Activated CD4-positive, alpha-beta T cell treated with anti-CD3 and anti-CD28 coated beads, Interleukin-2, amount 50 U/mL, for 1 hour (primary cell): ENCODE data around the gene SMIM13.
A peak's percentile ranks its signal among the peaks of the same experiment; 100 is the strongest.

ENCODE experiments used
- DNase-seq: peaks from one replicate; pipeline ENCODE4 v3.0.0-alpha.2; 2020

SMIM13 gene

GRCh38 chr6:11161031-11161956 lies 67.7 kb downstream of the SMIM13 start:
- DNase-seq, result no peak

- DNase-seq, result no peak
Observed at GRCh38 chr6:11162262-11162661, 68.6 kb downstream of the SMIM13 start.

GRCh38 chr6:11163932-11164331 lies 70.3 kb downstream of the SMIM13 start:
- DNase-seq, result no peak

- no peak for DNase-seq
Observed at GRCh38 chr6:11164717-11165646, 71.3 kb downstream of the SMIM13 start.

- DNase-seq, result no peak
Observed at GRCh38 chr6:11166948-11167347, 73.3 kb downstream of the SMIM13 start.

GRCh38 chr6:11168091-11168635 lies 74.5 kb downstream of the SMIM13 start:
- DNase-seq, result no peak

GRCh38 chr6:11171952-11172351 lies 78.3 kb downstream of the SMIM13 start:
- DNase-seq, result no peak

GRCh38 chr6:11172501-11173327 lies 79.1 kb downstream of the SMIM13 start:
- DNase-seq, result peak; percentile 79

- DNase-seq, result no peak
Observed at GRCh38 chr6:11174242-11174611, 80.6 kb downstream of the SMIM13 start.

- no peak for DNase-seq
Observed at GRCh38 chr6:11177271-11177670, 83.6 kb downstream of the SMIM13 start.

GRCh38 chr6:11179088-11179418 lies 85.4 kb downstream of the SMIM13 start:
- no peak for DNase-seq

GRCh38 chr6:11179419-11180202 lies 86.0 kb downstream of the SMIM13 start:
- no peak for DNase-seq

- no peak for DNase-seq
Observed at GRCh38 chr6:11181478-11182136, 88.0 kb downstream of the SMIM13 start.

- no peak for DNase-seq
Observed at GRCh38 chr6:11183761-11184362, 90.2 kb downstream of the SMIM13 start.

- DNase-seq, result no peak
Observed at GRCh38 chr6:11185204-11185842, 91.7 kb downstream of the SMIM13 start.

- no peak for DNase-seq
Observed at GRCh38 chr6:11187301-11187700, 93.7 kb downstream of the SMIM13 start.
